HEK293 (cell line): ENCODE results near the gene ZBTB48.

Experiments
- FEZF1 ChIP-seq: fragments of 450-650 bp; formaldehyde crosslinking; IDR thresholded peaks from 2 replicates; pipeline ENCODE4 v1.5.1; 2016; ENCODE audit warnings: missing biosample characterization, missing genetic modification characterization
- GLIS1 ChIP-seq: fragments of 450-650 bp; formaldehyde crosslinking; IDR thresholded peaks from 2 replicates; pipeline ENCODE4 v1.5.1; 2016; ENCODE audit warnings: missing biosample characterization, missing genetic modification characterization
- KLF16 ChIP-seq: fragments of 450-650 bp; formaldehyde crosslinking; IDR thresholded peaks from 2 replicates; pipeline ENCODE4 v1.5.1; 2017; ENCODE audit warnings: missing biosample characterization, missing genetic modification characterization
- SALL2 ChIP-seq: fragments of 450-650 bp; formaldehyde crosslinking; IDR thresholded peaks from 2 replicates; pipeline ENCODE4 v1.5.0; 2017; ENCODE audit warnings: missing biosample characterization, mild to moderate bottlenecking, missing genetic modification characterization, borderline replicate concordance
- SP2 ChIP-seq: fragments of 450-650 bp; formaldehyde crosslinking; IDR thresholded peaks from 2 replicates; pipeline ENCODE4 v1.5.1; 2016; ENCODE audit warnings: missing biosample characterization, missing genetic modification characterization
- SP3 ChIP-seq: fragments of 450-650 bp; formaldehyde crosslinking; IDR thresholded peaks from 2 replicates; pipeline ENCODE4 v1.5.1; 2016; ENCODE audit warnings: missing biosample characterization, missing genetic modification characterization
- YY1 ChIP-seq: fragments of 450-650 bp; formaldehyde crosslinking; IDR thresholded peaks from 2 replicates; pipeline ENCODE4 v1.5.1; 2018; ENCODE audit warnings: missing biosample characterization, missing genetic modification characterization
- YY2 ChIP-seq: fragments of 450-650 bp; formaldehyde crosslinking; IDR thresholded peaks from 2 replicates; pipeline ENCODE4 v1.5.1; 2016; ENCODE audit warnings: missing biosample characterization, missing genetic modification characterization
- ZBTB17 ChIP-seq: fragments of 450-650 bp; formaldehyde crosslinking; IDR thresholded peaks from 2 replicates; pipeline ENCODE4 v1.5.1; 2016; ENCODE audit warnings: missing biosample characterization, missing genetic modification characterization
- ZNF10 ChIP-seq: fragments of 450-650 bp; formaldehyde crosslinking; IDR thresholded peaks from 2 replicates; pipeline ENCODE4 v1.5.1; 2017; ENCODE audit warnings: missing biosample characterization, missing genetic modification characterization
- ZNF155 ChIP-seq: fragments of 450-650 bp; formaldehyde crosslinking; IDR thresholded peaks from 2 replicates; pipeline ENCODE4 v1.5.1; 2016; ENCODE audit warnings: missing biosample characterization, missing genetic modification characterization
- ZNF184 ChIP-seq: fragments of 450-650 bp; IDR thresholded peaks from 2 replicates; pipeline ENCODE4 v1.5.1; 2018; ENCODE audit warnings: missing biosample characterization, mild to moderate bottlenecking, missing genetic modification characterization
- ZNF214 ChIP-seq: fragments of 450-650 bp; formaldehyde crosslinking; IDR thresholded peaks from 2 replicates; pipeline ENCODE4 v1.5.1; 2017; ENCODE audit warnings: missing biosample characterization, mild to moderate bottlenecking, missing genetic modification characterization, borderline replicate concordance
- ZNF24 ChIP-seq: fragments of 450-650 bp; formaldehyde crosslinking; IDR thresholded peaks from 2 replicates; pipeline ENCODE4 v1.5.1; 2016; ENCODE audit warnings: missing biosample characterization, missing genetic modification characterization
- ZNF362 ChIP-seq: fragments of 450-650 bp; formaldehyde crosslinking; IDR thresholded peaks from 2 replicates; pipeline ENCODE4 v1.5.1; 2016; ENCODE audit warnings: missing biosample characterization, missing genetic modification characterization
- ZNF366 ChIP-seq: fragments of 450-650 bp; formaldehyde crosslinking; conservative IDR thresholded peaks from 2 replicates; pipeline ENCODE4 v1.5.1; 2016; ENCODE audit warnings: missing biosample characterization, missing genetic modification characterization
- ZNF394 ChIP-seq: fragments of 450-650 bp; formaldehyde crosslinking; IDR thresholded peaks from 2 replicates; pipeline ENCODE4 v1.5.1; 2016; ENCODE audit warnings: missing biosample characterization, missing genetic modification characterization, mild to moderate bottlenecking, moderate library complexity, borderline replicate concordance
- ZNF416 ChIP-seq: fragments of 450-650 bp; formaldehyde crosslinking; IDR thresholded peaks from 2 replicates; pipeline ENCODE4 v1.5.1; 2016; ENCODE audit warnings: missing biosample characterization, missing genetic modification characterization
- ZNF580 ChIP-seq: fragments of 450-650 bp; formaldehyde crosslinking; IDR thresholded peaks from 2 replicates; pipeline ENCODE4 v1.5.1; 2016; ENCODE audit warnings: missing biosample characterization, missing genetic modification characterization
- ZNF585B ChIP-seq: fragments of 450-650 bp; formaldehyde crosslinking; IDR thresholded peaks from 2 replicates; pipeline ENCODE4 v1.5.1; 2016; ENCODE audit warnings: missing biosample characterization, missing genetic modification characterization
- ZNF629 ChIP-seq: fragments of 450-650 bp; formaldehyde crosslinking; IDR thresholded peaks from 2 replicates; pipeline ENCODE4 v1.5.1; 2017; ENCODE audit warnings: missing biosample characterization, missing genetic modification characterization
- ZSCAN18 ChIP-seq: fragments of 450-650 bp; formaldehyde crosslinking; IDR thresholded peaks from 2 replicates; pipeline ENCODE4 v1.5.1; 2016; ENCODE audit warnings: missing biosample characterization, missing genetic modification characterization
- ZXDB ChIP-seq: fragments of 450-650 bp; formaldehyde crosslinking; IDR thresholded peaks from 2 replicates; pipeline ENCODE4 v1.5.1; 2016; ENCODE audit warnings: missing biosample characterization, missing genetic modification characterization
- TF ChIP-seq, protein P1 (sequence below): fragments of 450-650 bp; formaldehyde crosslinking; IDR thresholded peaks from 2 replicates; pipeline ENCODE4 v1.5.1; 2016; ENCODE audit warnings: missing biosample characterization, missing genetic modification characterization
- TF ChIP-seq, protein P2 (sequence below): fragments of 450-650 bp; formaldehyde crosslinking; IDR thresholded peaks from 2 replicates; pipeline ENCODE4 v1.5.1; 2017; ENCODE audit warnings: missing biosample characterization, missing genetic modification characterization
- TF ChIP-seq, protein P3 (sequence below): fragments of 450-650 bp; formaldehyde crosslinking; IDR thresholded peaks from 2 replicates; pipeline ENCODE4 v1.5.1; 2016; ENCODE audit warnings: missing biosample characterization, missing genetic modification characterization
- TF ChIP-seq, protein P4 (sequence below): fragments of 450-650 bp; formaldehyde crosslinking; IDR thresholded peaks from 2 replicates; pipeline ENCODE4 v1.5.1; 2016; ENCODE audit warnings: missing biosample characterization, missing genetic modification characterization

The ZBTB48 gene

DNA sequence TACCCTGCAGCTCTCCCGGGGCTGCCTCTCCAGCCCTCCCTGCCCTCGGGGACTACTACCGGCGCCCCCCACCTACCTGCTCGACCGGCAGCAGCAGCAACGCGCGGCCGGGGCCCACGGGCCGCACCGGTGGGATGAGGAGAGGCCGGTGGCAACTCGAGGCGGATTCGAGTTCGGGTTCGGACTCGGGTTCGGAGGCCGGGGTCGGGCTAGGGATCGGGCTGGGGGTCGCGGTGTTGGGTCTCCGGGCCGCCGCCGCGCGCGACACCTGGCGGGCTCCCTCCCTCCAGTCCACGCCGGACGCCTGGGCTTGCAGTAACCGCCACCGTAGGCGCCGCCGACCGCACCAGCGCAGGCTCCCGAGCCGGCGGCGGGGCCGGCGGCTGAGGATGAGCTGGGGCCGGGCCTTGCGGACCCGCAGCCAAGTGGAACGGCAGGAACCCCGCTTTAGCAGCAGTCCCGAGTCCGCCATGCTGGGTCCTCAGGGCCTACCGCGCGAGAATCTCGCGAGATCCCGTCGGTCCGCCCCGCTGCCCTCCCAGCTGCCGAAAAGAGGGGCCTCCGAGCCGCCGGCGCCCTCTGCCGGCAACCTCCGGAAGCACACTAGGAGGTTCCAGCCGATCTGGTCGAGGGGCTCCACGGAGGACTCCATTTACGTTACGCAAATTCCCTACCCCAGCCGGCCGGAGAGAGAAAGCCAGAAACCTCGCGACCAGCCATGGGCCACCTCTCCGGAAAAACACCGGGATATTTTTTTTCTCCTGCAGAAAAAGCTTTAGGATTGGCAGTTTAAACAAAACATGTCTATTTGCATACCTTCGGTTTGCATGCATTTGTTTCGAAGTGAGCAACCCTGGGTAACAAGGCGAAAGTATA is 25.5 kb upstream of the ZBTB48 start, which contains the start of gene NOL9 (continued):
- TF ChIP-seq SALL2 (tag by site-specific recombination), result no peak
- no peak for TF ChIP-seq ZNF585B (tag by site-specific recombination)
- TF ChIP-seq, protein P1, sequence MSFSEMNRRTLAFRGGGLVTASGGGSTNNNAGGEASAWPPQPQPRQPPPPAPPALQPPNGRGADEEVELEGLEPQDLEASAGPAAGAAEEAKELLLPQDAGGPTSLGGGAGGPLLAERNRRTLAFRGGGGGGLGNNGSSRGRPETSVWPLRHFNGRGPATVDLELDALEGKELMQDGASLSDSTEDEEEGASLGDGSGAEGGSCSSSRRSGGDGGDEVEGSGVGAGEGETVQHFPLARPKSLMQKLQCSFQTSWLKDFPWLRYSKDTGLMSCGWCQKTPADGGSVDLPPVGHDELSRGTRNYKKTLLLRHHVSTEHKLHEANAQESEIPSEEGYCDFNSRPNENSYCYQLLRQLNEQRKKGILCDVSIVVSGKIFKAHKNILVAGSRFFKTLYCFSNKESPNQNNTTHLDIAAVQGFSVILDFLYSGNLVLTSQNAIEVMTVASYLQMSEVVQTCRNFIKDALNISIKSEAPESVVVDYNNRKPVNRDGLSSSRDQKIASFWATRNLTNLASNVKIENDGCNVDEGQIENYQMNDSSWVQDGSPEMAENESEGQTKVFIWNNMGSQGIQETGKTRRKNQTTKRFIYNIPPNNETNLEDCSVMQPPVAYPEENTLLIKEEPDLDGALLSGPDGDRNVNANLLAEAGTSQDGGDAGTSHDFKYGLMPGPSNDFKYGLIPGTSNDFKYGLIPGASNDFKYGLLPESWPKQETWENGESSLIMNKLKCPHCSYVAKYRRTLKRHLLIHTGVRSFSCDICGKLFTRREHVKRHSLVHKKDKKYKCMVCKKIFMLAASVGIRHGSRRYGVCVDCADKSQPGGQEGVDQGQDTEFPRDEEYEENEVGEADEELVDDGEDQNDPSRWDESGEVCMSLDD (tag by site-specific recombination), result peak; percentile 68; the same call in 1 of the 2 replicates
- peak; percentile 94 for TF ChIP-seq ZXDB (tag by site-specific recombination)
- no peak for TF ChIP-seq ZNF416 (tag by site-specific recombination)
- TF ChIP-seq, protein P2, sequence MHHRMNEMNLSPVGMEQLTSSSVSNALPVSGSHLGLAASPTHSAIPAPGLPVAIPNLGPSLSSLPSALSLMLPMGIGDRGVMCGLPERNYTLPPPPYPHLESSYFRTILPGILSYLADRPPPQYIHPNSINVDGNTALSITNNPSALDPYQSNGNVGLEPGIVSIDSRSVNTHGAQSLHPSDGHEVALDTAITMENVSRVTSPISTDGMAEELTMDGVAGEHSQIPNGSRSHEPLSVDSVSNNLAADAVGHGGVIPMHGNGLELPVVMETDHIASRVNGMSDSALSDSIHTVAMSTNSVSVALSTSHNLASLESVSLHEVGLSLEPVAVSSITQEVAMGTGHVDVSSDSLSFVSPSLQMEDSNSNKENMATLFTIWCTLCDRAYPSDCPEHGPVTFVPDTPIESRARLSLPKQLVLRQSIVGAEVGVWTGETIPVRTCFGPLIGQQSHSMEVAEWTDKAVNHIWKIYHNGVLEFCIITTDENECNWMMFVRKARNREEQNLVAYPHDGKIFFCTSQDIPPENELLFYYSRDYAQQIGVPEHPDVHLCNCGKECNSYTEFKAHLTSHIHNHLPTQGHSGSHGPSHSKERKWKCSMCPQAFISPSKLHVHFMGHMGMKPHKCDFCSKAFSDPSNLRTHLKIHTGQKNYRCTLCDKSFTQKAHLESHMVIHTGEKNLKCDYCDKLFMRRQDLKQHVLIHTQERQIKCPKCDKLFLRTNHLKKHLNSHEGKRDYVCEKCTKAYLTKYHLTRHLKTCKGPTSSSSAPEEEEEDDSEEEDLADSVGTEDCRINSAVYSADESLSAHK (tag by site-specific recombination), result peak; percentile 26
- TF ChIP-seq ZNF155 (tag by site-specific recombination), result no peak
- TF ChIP-seq, protein P3, sequence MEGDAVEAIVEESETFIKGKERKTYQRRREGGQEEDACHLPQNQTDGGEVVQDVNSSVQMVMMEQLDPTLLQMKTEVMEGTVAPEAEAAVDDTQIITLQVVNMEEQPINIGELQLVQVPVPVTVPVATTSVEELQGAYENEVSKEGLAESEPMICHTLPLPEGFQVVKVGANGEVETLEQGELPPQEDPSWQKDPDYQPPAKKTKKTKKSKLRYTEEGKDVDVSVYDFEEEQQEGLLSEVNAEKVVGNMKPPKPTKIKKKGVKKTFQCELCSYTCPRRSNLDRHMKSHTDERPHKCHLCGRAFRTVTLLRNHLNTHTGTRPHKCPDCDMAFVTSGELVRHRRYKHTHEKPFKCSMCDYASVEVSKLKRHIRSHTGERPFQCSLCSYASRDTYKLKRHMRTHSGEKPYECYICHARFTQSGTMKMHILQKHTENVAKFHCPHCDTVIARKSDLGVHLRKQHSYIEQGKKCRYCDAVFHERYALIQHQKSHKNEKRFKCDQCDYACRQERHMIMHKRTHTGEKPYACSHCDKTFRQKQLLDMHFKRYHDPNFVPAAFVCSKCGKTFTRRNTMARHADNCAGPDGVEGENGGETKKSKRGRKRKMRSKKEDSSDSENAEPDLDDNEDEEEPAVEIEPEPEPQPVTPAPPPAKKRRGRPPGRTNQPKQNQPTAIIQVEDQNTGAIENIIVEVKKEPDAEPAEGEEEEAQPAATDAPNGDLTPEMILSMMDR (tag by site-specific recombination), result peak; percentile 93
- no peak for TF ChIP-seq ZNF214 (tag by site-specific recombination)
- TF ChIP-seq, protein P4, sequence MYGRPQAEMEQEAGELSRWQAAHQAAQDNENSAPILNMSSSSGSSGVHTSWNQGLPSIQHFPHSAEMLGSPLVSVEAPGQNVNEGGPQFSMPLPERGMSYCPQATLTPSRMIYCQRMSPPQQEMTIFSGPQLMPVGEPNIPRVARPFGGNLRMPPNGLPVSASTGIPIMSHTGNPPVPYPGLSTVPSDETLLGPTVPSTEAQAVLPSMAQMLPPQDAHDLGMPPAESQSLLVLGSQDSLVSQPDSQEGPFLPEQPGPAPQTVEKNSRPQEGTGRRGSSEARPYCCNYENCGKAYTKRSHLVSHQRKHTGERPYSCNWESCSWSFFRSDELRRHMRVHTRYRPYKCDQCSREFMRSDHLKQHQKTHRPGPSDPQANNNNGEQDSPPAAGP (tag by site-specific recombination), result peak; percentile 50; the same call in 1 of the 2 replicates
- 0 out of 2 replicates have a peak, but pooled peaks have one; percentile 15 for TF ChIP-seq GLIS1 (tag by site-specific recombination)
- TF ChIP-seq YY1 (tag by site-specific recombination), result peak; percentile 97
- TF ChIP-seq ZNF366 (tag by site-specific recombination), result no peak
- peak; percentile 97 for TF ChIP-seq YY2 (tag by site-specific recombination)
- TF ChIP-seq ZNF184, result 0 out of 2 replicates have a peak, but pooled peaks have one; percentile 71
- TF ChIP-seq SP2 (tag by site-specific recombination), result peak; percentile 68
- TF ChIP-seq KLF16 (tag by site-specific recombination), result peak; percentile 95
- TF ChIP-seq ZBTB17, result peak; percentile 29; the same call in 1 of the 2 replicates
- 0 out of 2 replicates have a peak, but pooled peaks have one; percentile 13 for TF ChIP-seq FEZF1 (tag by site-specific recombination)
- peak; percentile 88 for TF ChIP-seq SP3 (tag by site-specific recombination)
- TF ChIP-seq ZNF10 (tag by site-specific recombination), result peak; percentile 41; the same call in 1 of the 2 replicates
- TF ChIP-seq ZNF24 (tag by site-specific recombination), result peak; percentile 74
- peak; percentile 92 for TF ChIP-seq ZNF580
- TF ChIP-seq ZSCAN18 (tag by site-specific recombination), result peak; percentile 68; the same call in 1 of the 2 replicates
- no peak for TF ChIP-seq ZNF362 (tag by site-specific recombination)
- peak; percentile 70; the same call in 1 of the 2 replicates for TF ChIP-seq ZNF629 (tag by site-specific recombination)
- TF ChIP-seq ZNF394 (tag by site-specific recombination), result no peak; the same call in 1 of the 2 replicates
